Activated T-cell treated with anti-CD3 and anti-CD28 coated beads, Interleukin-2, amount 50 U/mL, for 72 hours (primary cell): ENCODE results near the gene PDE11A. TPM values are rescaled to one million over a fixed set of nuclear protein-coding genes. Genes with fewer than 3 reads are reported as not detected.

Experiments used
- ATAC-seq, 2 donors: fragments of 150-1000 bp; cut with Tn5 transposase; replicated peaks in 1 of 2; 2 replicates each; pipeline ENCODE4 v1.10.0; 2021; ENCODE audit warnings: moderate library complexity in 2 of 2, mild to moderate bottlenecking in 1 of 2
- DNase-seq, 2 donors: peaks; one replicate each; pipeline ENCODE4 v3.0.0; 2021 to 2022; ENCODE audit warnings: mixed read lengths in 1 of 2
- H3K27ac Mint-ChIP-seq: one replicate; pipeline ENCODE4 v1.8.0; 2022; ENCODE audit warnings: mild to moderate bottlenecking, moderate library complexity, mixed read lengths
- H3K27me3 Mint-ChIP-seq: one replicate; pipeline ENCODE4 v1.8.0; 2022; ENCODE audit warnings: low read depth, mixed read lengths
- H3K36me3 Mint-ChIP-seq, 2 donors: one replicate each; pipeline ENCODE4 v1.8.0; 2022; ENCODE audit warnings: mixed read lengths in 2 of 2, mild to moderate bottlenecking in 1 of 2; ENCODE audit not compliant: insufficient read depth in 2 of 2
- H3K4me1 Mint-ChIP-seq: one replicate; pipeline ENCODE4 v1.8.0; 2022; ENCODE audit warnings: low read depth, mixed read lengths
- H3K4me3 Mint-ChIP-seq, 2 donors: one replicate each; pipeline ENCODE4 v1.8.0; 2022; ENCODE audit warnings: mild to moderate bottlenecking in 2 of 2, mixed read lengths in 2 of 2, moderate library complexity in 2 of 2
- H3K9me3 Mint-ChIP-seq, 2 donors: one replicate each; pipeline ENCODE4 v1.8.0; 2022; ENCODE audit warnings: mixed read lengths in 2 of 2
- total RNA-seq, 2 donors: library from RNA; stranded (reverse); gene quantifications; one replicate each; pipeline ENCODE4 v1.2.3, GENCODE V29; 2022

PDE11A gene
- total RNA-seq, 2 donors from 2014 or later: not detected

DNA sequence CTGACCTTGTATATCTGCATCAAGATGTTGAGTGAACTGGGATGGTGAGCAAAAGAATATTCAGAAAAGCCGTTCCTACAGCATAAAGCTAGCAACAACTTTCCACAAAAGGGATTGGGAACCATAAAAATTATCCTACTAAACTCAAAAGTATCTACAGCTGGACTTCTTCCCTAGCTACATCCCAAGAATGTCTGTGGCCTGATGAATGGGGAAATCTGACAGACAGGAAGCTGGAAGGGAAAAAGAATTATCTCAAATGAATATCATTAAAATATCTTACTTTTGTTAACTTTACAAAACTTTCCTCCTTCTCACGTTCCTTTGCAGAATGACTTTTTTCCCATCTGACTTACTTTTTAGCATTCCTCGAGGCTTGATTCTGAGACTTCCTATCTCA lies 150.9 kb downstream of the PDE11A start:
- H3K27me3 Mint-ChIP-seq: peaks cover 2% of the 10 kb centered on the region
- no peak for DNase-seq
- H3K9me3 Mint-ChIP-seq: peaks cover 0 to 3% of the 10 kb centered on the region in 2 donors
- ATAC-seq: no peak
- H3K36me3 Mint-ChIP-seq: no peaks in the 10 kb centered on the region
- H3K27ac Mint-ChIP-seq: no peak overlapping the region
- no peak overlapping the region for H3K4me3 Mint-ChIP-seq
- no peaks in the 10 kb centered on the region for H3K4me1 Mint-ChIP-seq

GRCh38 chr2:177917169-177917568 lies 155.4 kb downstream of the PDE11A start:
- Mint-ChIP-seq H3K36me3 (no peaks in the 10 kb centered on the region), H3K4me1 (no peaks in the 10 kb centered on the region), H3K27ac (no peak overlapping the region), H3K4me3 (no peak overlapping the region), H3K9me3 (peaks cover 0 to 3% of the 10 kb centered on the region in 2 donors), H3K27me3 (no peaks in the 10 kb centered on the region)
- DNase-seq (no peak), ATAC-seq (no peak)

- no peaks in the 10 kb centered on the region for H3K27me3 Mint-ChIP-seq
- no peak for DNase-seq
- no peak overlapping the region for H3K27ac Mint-ChIP-seq
- no peaks in the 10 kb centered on the region for H3K4me1 Mint-ChIP-seq
- H3K9me3 Mint-ChIP-seq: peaks cover 0 to 3% of the 10 kb centered on the region in 2 donors
- H3K36me3 Mint-ChIP-seq: no peaks in the 10 kb centered on the region
- no peak overlapping the region for H3K4me3 Mint-ChIP-seq
- ATAC-seq: no peak
Measured at GRCh38 chr2:177916342-177916741, 156.2 kb downstream of the PDE11A start.

GRCh38 chr2:177914247-177914646 lies 158.3 kb downstream of the PDE11A start:
- Mint-ChIP-seq H3K4me1 (no peaks in the 10 kb centered on the region), H3K4me3 (no peak overlapping the region), H3K36me3 (no peaks in the 10 kb centered on the region), H3K27me3 (no peaks in the 10 kb centered on the region), H3K27ac (no peak overlapping the region), H3K9me3 (peaks cover 0 to 3% of the 10 kb centered on the region in 2 donors)
- DNase-seq (no peak), ATAC-seq (no peak)

- no peaks in the 10 kb centered on the region for H3K9me3 Mint-ChIP-seq
- DNase-seq (no peak), ATAC-seq (no peak)
- no peaks in the 10 kb centered on the region for H3K4me1 Mint-ChIP-seq
- H3K4me3 Mint-ChIP-seq: no peak overlapping the region
- no peaks in the 10 kb centered on the region for H3K36me3 Mint-ChIP-seq
- H3K27ac Mint-ChIP-seq: no peak overlapping the region
- peaks cover 6% of the 10 kb centered on the region for H3K27me3 Mint-ChIP-seq
Measured at GRCh38 chr2:177909962-177910361, 162.6 kb downstream of the PDE11A start.

DNA sequence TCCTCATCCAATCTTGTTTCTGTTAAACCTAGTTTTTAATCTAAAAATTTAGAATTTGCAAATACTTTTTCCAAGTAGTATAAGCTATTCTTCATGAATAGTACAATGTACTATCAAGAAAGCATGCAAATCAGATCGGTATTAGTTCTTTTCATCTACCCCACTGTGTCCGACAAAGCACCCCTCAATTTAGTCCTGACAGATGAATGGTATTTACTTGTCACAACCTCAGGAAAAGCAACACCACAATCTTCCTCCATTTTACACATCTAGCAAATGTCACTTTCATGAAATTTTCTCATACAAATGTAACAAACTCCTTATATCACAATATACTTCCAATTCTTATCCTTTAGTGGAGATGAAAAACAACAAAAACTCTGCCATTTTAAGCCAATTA lies 163.8 kb downstream of the PDE11A start:
- H3K4me1 Mint-ChIP-seq: no peaks in the 10 kb centered on the region
- peaks cover 6% of the 10 kb centered on the region for H3K27me3 Mint-ChIP-seq
- H3K27ac Mint-ChIP-seq: no peak overlapping the region
- ATAC-seq: no peak
- H3K36me3 Mint-ChIP-seq: no peaks in the 10 kb centered on the region
- no peak for DNase-seq
- H3K4me3 Mint-ChIP-seq: no peak overlapping the region
- no peaks in the 10 kb centered on the region for H3K9me3 Mint-ChIP-seq

- DNase-seq (no peak), ATAC-seq (no peak)
- H3K27ac Mint-ChIP-seq: no peak overlapping the region
- H3K4me1 Mint-ChIP-seq: no peaks in the 10 kb centered on the region
- no peaks in the 10 kb centered on the region for H3K9me3 Mint-ChIP-seq
- H3K4me3 Mint-ChIP-seq: no peak overlapping the region
- H3K27me3 Mint-ChIP-seq: peaks cover 6% of the 10 kb centered on the region
- H3K36me3 Mint-ChIP-seq: no peaks in the 10 kb centered on the region
Measured at GRCh38 chr2:177908182-177908581, 164.4 kb downstream of the PDE11A start.

GRCh38 chr2:177906041-177906718 lies 166.4 kb downstream of the PDE11A start:
- ATAC-seq (peak; percentile 82 to 83), DNase-seq (peak; percentile 66 to 77)
- Mint-ChIP-seq H3K36me3 (no peaks in the 10 kb centered on the region), H3K4me1 (no peaks in the 10 kb centered on the region), H3K9me3 (no peaks in the 10 kb centered on the region), H3K4me3 (no peak overlapping the region), H3K27me3 (peaks cover 6% of the 10 kb centered on the region), H3K27ac (no peak overlapping the region)

GRCh38 chr2:177905640-177906039 lies 166.9 kb downstream of the PDE11A start:
- H3K27me3 Mint-ChIP-seq: peaks cover 6% of the 10 kb centered on the region
- ATAC-seq: no peak
- H3K27ac Mint-ChIP-seq: no peak overlapping the region
- H3K36me3 Mint-ChIP-seq: no peaks in the 10 kb centered on the region
- DNase-seq: no peak
- H3K4me1 Mint-ChIP-seq: no peaks in the 10 kb centered on the region
- H3K4me3 Mint-ChIP-seq: no peak overlapping the region
- H3K9me3 Mint-ChIP-seq: no peaks in the 10 kb centered on the region

GRCh38 chr2:177902395-177903163 lies 170.0 kb downstream of the PDE11A start:
- Mint-ChIP-seq H3K4me1 (no peaks in the 10 kb centered on the region), H3K36me3 (no peaks in the 10 kb centered on the region), H3K9me3 (no peaks in the 10 kb centered on the region), H3K4me3 (no peak overlapping the region), H3K27ac (no peak overlapping the region), H3K27me3 (peaks cover 6% of the 10 kb centered on the region)
- DNase-seq: no peak
- ATAC-seq: no peak

- Mint-ChIP-seq H3K9me3 (no peaks in the 10 kb centered on the region), H3K27me3 (no peaks in the 10 kb centered on the region), H3K4me3 (no peak overlapping the region), H3K36me3 (no peaks in the 10 kb centered on the region), H3K4me1 (no peaks in the 10 kb centered on the region), H3K27ac (no peak overlapping the region)
- ATAC-seq (no peak), DNase-seq (no peak)
Measured at GRCh38 chr2:177900082-177900481, 172.5 kb downstream of the PDE11A start.

DNA sequence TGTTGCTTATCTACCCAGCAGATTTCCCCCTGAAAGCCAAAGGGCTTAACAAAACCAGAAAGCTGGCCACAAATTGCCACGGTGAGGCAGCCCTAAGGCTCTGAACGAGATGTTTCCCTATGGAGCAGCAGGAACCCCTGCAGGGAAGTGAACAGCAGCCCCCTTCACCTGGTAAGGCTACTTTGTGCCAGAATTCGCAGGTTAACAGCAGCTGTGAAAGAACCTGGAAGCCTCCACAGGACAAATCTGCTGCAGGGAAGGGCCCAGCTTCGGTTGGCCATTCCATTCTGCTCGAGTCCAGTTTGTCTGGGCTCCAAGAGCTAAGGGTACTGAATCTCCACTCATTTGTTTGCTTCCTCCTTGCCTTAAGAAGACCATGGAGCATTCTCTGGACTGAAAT lies 175.3 kb downstream of the PDE11A start:
- no peaks in the 10 kb centered on the region for H3K9me3 Mint-ChIP-seq
- H3K36me3 Mint-ChIP-seq: no peaks in the 10 kb centered on the region
- H3K27ac Mint-ChIP-seq: no peak overlapping the region
- DNase-seq (no peak), ATAC-seq (no peak)
- no peaks in the 10 kb centered on the region for H3K4me1 Mint-ChIP-seq
- H3K27me3 Mint-ChIP-seq: no peaks in the 10 kb centered on the region
- H3K4me3 Mint-ChIP-seq: no peak overlapping the region

- H3K27ac Mint-ChIP-seq: no peak overlapping the region
- H3K36me3 Mint-ChIP-seq: no peaks in the 10 kb centered on the region
- H3K4me3 Mint-ChIP-seq: no peak overlapping the region
- ATAC-seq (no peak), DNase-seq (no peak)
- no peaks in the 10 kb centered on the region for H3K9me3 Mint-ChIP-seq
- H3K27me3 Mint-ChIP-seq: no peaks in the 10 kb centered on the region
- no peaks in the 10 kb centered on the region for H3K4me1 Mint-ChIP-seq
Measured at GRCh38 chr2:177896587-177896986, 176.0 kb downstream of the PDE11A start.

GRCh38 chr2:177894546-177894945 lies 178.0 kb downstream of the PDE11A start:
- Mint-ChIP-seq H3K4me3 (no peak overlapping the region), H3K36me3 (no peaks in the 10 kb centered on the region), H3K27me3 (no peaks in the 10 kb centered on the region), H3K9me3 (no peaks in the 10 kb centered on the region), H3K4me1 (no peaks in the 10 kb centered on the region), H3K27ac (no peak overlapping the region)
- ATAC-seq: no peak
- DNase-seq: no peak
